Ectodermal cell (in vitro differentiated cells): Measurements from ENCODE around the gene NCS1.

ENCODE experiments used
- H3K27ac ChIP-seq: 2 replicates; pipeline ENCODE4 v1.7.0; 2013; ENCODE audit warnings: mild to moderate bottlenecking, low read depth, low read length; ENCODE audit not compliant: insufficient read depth, poor library complexity, severe bottlenecking
- H3K27me3 ChIP-seq: 2 replicates; pipeline ENCODE4 v1.7.0; 2013; ENCODE audit warnings: mild to moderate bottlenecking, low read length; ENCODE audit not compliant: insufficient read depth, control insufficient read depth, poor library complexity, severe bottlenecking
- H3K36me3 ChIP-seq: one replicate; pipeline ENCODE4 v1.7.0; 2013; ENCODE audit warnings: low read length; ENCODE audit not compliant: control insufficient read depth, insufficient read depth
- H3K4me1 ChIP-seq: one replicate; pipeline ENCODE4 v1.7.0; 2013; ENCODE audit warnings: low read length; ENCODE audit not compliant: control insufficient read depth, insufficient read depth
- H3K4me3 ChIP-seq: 2 replicates; pipeline ENCODE4 v1.7.0; 2013; ENCODE audit warnings: low read depth, low read length, control low read depth; ENCODE audit not compliant: insufficient read depth
- H3K9me3 ChIP-seq: 2 replicates; pipeline ENCODE4 v1.7.0; 2013; ENCODE audit warnings: mild to moderate bottlenecking, low read length, moderate library complexity; ENCODE audit not compliant: control insufficient read depth
- WGBS, 2 experiments: methylation state at CpG; one replicate each; pipeline ENCODE4 v1.1.7; 2013; ENCODE audit warnings: missing lambda C conversion rate in 2 of 2; 5-methylcytosine and 5-hydroxymethylcytosine counted together

The NCS1 gene

DNA sequence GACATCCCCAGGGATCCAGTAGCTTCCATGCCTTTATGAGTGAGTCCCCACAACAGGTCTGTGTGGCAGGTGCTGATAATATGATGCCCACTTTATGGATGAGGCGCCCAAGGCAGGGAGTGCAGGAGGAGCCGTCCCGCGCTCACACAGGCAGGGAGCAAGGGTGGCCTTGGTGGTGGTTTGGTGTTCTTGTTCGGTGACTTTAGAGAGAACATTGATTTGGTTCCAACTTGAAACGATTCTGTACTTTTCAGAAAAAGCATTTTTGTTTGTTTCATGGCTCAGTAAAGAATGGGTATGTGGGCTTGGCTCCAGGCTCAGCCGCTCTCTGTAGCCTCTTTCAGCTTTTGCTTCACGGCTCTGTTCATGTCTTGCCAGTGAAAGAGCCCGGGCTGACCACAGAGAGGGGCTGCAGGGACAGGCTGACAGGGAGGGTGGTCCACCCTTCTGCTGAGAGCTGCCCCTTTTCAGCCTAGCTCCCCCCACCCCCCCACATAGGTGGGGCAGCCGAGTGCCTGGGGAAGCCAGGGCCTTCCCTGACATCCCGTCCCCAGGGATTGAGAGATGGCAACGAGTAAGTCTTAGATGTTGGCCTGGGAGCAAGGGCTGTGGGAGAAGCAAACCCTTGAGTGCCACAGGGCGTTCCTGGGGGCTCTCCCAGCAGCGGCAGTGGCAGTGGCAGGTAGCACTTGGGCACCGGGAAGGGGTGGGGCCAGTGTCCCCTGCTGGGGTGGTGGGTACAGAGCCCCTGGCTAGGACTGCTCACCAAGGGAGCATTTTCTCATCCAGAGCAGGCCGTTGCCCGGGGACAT is 28.0 kb downstream of the NCS1 start:
- Histone ChIP-seq H3K27ac (no peak overlapping the region), H3K9me3 (no peaks in the 10 kb centered on the region), H3K36me3 (no peaks in the 10 kb centered on the region), H3K27me3 (no peaks in the 10 kb centered on the region), H3K4me3 (no peak overlapping the region), H3K4me1 (peaks cover 11% of the 10 kb centered on the region)
- WGBS, 2 experiments: 74 to 76% methylated on average over 17 of the region's 17 CpGs

DNA sequence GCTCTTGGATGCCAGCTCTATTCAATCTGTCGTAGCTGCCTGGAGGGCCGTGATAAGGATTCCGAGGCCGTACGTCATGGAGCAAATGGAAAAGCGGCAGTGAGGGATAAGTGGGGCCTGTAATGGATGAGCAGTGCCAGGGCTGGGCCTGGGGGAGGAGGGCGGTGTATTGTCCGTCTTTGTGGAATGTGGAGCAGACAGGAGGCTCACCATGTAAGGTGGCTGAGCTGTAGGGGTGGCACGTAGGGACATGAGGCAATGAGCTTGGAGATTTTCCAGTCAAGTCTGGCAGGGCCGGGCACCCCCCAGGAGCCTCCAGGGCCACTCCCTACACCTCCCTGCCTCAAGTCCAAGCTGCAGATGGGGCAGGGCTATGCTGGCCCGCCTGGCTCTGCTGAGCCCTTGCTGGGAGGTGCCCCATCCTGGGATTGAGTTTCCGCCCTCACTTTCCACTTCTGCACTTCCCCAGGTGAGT is 29.2 kb downstream of the NCS1 start:
- Histone ChIP-seq H3K27ac (no peak overlapping the region), H3K4me1 (peaks cover 11% of the 10 kb centered on the region), H3K4me3 (no peak overlapping the region), H3K27me3 (no peaks in the 10 kb centered on the region), H3K9me3 (no peaks in the 10 kb centered on the region), H3K36me3 (no peaks in the 10 kb centered on the region)
- 93 to 95% methylated on average over 12 of the region's 12 CpGs for WGBS, 2 experiments

DNA sequence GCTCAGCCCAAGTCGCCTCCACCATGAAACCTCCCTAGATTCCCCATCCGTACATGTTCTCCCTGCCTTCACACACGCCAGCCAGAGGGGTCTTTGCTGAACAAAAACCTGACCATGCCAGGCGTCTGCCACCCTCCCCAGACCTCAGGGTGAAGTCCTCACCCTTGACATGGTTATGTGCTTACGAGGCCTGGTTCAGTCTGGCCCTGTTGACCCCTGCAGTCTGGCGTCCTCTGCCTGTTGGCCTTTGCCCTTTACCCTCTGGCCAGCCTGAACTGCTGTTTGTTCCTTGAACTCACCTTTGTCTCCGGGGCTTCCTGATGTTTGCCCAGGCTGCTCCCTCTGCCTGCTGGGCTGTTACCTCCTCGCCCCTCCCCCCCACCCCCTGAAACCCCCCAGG is 29.8 kb downstream of the NCS1 start:
- no peak overlapping the region for H3K4me3 ChIP-seq
- H3K9me3 ChIP-seq: no peaks in the 10 kb centered on the region
- WGBS, 2 experiments: 81 to 85% methylated on average over 8 of the region's 8 CpGs
- peaks cover 11% of the 10 kb centered on the region for H3K4me1 ChIP-seq
- no peaks in the 10 kb centered on the region for H3K36me3 ChIP-seq
- H3K27me3 ChIP-seq: no peaks in the 10 kb centered on the region
- H3K27ac ChIP-seq: no peak overlapping the region

DNA sequence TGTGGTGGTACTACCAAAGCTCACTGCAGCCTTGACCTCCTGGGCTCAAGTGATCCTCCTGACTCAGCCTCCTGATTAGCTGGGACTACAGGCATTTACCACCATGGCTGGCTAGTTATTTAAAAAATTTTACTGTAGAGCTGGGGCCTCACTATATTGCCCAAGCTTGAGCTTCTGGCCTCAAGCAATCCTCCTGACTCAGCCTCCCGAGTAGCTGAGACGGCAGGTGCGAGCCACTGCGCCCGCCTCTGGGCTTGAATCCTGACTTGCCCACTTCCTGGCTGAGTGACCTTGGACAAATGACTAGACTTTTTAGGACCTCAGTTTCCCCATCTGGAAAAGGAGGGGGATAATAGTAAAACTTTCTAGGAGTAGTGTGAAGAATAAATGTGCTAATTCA is 32.1 kb downstream of the NCS1 start:
- whole genome bisulfite sequencing, 2 experiments: 95 to 99% methylated on average over 5 of the region's 5 CpGs
- Histone ChIP-seq H3K4me1 (peaks cover 11% of the 10 kb centered on the region), H3K27ac (no peak overlapping the region), H3K9me3 (no peaks in the 10 kb centered on the region), H3K27me3 (no peaks in the 10 kb centered on the region), H3K36me3 (no peaks in the 10 kb centered on the region), H3K4me3 (no peak overlapping the region)

DNA sequence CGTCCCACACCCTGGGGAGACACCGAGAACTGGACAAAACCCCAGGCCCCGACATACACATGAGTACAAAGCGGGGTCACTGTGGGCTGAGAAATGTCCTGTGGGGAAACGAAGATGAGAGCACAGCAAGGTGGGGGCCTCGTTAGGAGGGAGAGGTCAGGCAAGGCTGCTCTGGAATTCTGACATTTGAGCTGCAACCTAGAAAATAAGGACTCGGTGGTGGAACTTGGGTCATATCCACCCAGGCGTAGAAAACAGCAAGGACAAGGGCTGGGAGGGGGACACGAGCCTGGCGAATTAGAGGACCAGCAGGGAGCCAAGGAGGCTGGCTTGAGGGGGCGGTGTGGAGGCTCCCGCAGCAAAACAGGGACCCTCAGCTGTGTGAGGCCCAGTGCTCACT is 32.8 kb downstream of the NCS1 start:
- H3K9me3 ChIP-seq: no peaks in the 10 kb centered on the region
- H3K36me3 ChIP-seq: no peaks in the 10 kb centered on the region
- WGBS, 2 experiments: 75 to 77% methylated on average over 12 of the region's 12 CpGs
- no peaks in the 10 kb centered on the region for H3K27me3 ChIP-seq
- H3K27ac ChIP-seq: no peak overlapping the region
- H3K4me1 ChIP-seq: peaks cover 8% of the 10 kb centered on the region
- no peak overlapping the region for H3K4me3 ChIP-seq

DNA sequence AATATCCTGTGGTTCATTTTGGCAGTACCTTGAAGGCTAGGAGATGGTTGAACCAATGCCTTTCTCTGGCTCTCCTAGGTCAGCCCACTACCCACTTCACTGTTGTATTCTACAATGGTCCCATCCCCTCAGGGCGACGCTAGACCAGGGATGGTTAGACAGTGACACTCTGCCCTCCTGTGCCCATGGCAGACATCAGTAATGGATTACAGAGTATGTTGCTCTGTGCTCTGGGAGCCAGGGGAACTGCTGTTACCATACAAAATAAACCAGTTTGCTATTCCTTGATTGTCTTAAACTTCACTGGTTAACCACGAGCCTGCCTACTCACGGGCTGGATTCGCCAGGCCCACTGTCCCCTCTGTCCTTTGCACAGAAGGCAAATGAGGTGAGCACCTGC is 33.7 kb downstream of the NCS1 start:
- no peaks in the 10 kb centered on the region for H3K27me3 ChIP-seq
- no peaks in the 10 kb centered on the region for H3K36me3 ChIP-seq
- H3K27ac ChIP-seq: no peak overlapping the region
- no peaks in the 10 kb centered on the region for H3K9me3 ChIP-seq
- 86 to 96% methylated on average over 5 of the region's 5 CpGs for WGBS, 2 experiments
- H3K4me1 ChIP-seq: no peaks in the 10 kb centered on the region
- H3K4me3 ChIP-seq: no peak overlapping the region

DNA sequence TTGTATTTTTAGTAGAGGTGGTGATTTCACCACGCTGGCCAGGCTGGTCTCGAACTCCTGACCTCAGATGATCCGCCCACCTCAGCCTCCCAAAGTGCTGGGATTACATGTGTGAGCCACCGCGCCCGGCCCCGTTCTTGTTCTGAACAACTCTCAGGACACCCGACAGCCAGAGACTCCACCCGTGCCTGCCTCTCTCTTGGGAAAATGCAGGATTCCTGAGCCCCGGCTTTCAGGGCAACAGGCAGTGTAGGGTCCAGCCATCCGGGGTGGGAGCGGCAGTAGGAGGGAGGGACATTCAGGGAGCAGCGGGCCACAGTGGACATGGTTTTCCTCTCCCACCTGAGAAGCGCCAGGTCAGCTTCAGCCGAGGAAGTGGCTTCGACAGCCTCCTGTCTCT is 34.4 kb downstream of the NCS1 start:
- Histone ChIP-seq H3K27me3 (no peaks in the 10 kb centered on the region), H3K4me1 (no peaks in the 10 kb centered on the region), H3K27ac (no peak overlapping the region), H3K4me3 (no peak overlapping the region), H3K36me3 (no peaks in the 10 kb centered on the region), H3K9me3 (no peaks in the 10 kb centered on the region)
- WGBS, 2 experiments: 91 to 94% methylated on average over 16 of the region's 16 CpGs

DNA sequence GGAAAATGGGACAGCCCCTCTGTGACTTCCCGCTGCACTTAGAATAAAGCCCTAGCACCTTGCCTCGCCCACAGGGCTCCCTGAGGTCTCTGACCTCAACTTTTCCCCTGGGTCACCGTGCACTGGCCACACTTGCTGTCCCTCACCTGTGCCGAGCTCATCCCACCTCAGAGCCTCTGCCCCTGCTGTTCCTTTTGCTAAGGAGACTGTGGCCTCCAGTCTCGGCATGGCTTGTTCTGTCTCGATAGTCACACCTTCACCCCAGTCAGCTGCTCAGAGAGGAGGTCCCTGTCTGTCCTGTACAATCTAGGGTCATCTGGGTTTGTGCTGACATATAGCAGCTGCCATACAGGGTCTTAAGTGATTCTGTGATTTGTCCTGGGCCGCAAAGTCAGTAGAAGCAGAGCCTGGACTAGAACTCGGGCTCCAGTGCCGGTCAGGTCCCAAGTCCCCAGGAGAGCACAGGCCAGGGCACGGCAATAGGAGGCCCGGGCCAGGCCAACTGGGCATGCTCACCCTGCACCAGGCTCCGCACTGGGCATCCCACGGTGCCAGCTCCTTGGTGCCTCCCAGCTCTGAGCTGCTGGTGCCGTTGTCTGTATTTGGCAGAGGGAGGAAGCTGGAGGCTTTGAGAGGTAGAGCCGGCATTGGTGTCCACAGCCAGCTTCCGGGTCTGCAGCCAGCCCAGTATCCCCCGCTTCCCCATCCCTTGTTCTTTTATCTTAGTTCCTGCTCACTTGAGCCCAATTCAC is 35.2 kb downstream of the NCS1 start:
- H3K36me3 ChIP-seq: no peaks in the 10 kb centered on the region
- no peaks in the 10 kb centered on the region for H3K9me3 ChIP-seq
- 89 to 90% methylated on average over 17 of the region's 17 CpGs for WGBS, 2 experiments
- no peak overlapping the region for H3K27ac ChIP-seq
- no peaks in the 10 kb centered on the region for H3K27me3 ChIP-seq
- no peaks in the 10 kb centered on the region for H3K4me1 ChIP-seq
- H3K4me3 ChIP-seq: no peak overlapping the region

DNA sequence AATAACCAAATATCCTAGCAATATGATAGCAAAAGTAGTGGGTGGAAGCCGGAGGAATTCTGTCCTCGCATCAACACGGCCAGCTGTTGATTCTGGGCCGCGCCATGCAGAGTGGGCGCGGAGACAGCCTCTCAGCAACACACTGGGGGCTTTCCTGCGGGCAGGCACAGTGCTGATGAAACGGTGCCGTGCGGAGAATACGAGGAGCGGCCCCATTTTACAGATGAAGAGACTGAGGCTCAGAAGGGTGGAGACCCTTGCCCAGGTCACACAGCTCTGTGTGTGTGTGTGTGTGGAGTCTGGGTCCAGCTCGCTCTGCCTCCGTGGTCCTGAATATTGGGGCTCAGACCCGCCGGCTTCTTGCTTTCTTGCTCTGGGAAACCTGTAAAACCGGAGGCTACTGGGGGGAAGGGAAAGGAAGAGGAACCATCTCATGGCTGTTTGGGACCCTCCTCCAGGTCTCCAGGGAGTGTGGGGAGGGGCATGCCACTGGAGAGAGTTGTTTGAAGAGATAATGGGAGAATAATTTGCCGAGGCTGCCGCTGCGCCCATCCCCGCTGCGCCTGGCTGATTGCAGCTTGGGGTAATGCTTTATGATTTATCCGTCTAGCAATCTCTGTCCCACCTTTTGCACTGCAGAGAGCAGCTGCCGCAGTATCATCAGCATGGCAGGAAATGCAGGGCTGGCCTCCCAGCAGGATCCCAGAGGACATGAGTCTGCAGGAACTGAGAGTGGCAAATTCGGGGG is 36.6 kb downstream of the NCS1 start:
- H3K4me1 ChIP-seq: peaks cover 1% of the 10 kb centered on the region
- no peak overlapping the region for H3K27ac ChIP-seq
- no peaks in the 10 kb centered on the region for H3K36me3 ChIP-seq
- H3K27me3 ChIP-seq: no peaks in the 10 kb centered on the region
- WGBS, 2 experiments: 82 to 88% methylated on average over 26 of the region's 26 CpGs
- no peaks in the 10 kb centered on the region for H3K9me3 ChIP-seq
- H3K4me3 ChIP-seq: no peak overlapping the region

DNA sequence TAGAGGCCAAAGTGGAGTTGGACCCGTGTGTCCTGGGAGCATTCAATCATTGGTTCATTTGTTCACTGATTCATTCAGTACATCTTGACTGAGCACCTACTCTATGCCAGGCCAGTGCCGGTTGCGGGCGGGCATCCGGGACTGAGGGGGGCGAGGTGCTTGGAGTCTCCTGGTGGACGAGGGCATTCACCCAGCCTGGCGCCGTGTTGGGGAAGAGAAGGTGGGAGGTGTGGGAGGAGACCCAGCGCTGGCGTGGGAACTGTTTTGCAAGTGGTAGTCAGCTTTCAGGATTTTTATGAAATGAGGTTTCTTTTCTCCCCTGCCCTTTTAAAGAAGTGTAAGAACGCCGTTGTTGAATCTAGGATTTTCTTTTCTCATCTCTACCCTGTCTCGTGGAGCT is 37.2 kb downstream of the NCS1 start:
- H3K27ac ChIP-seq: no peak overlapping the region
- peaks cover 8% of the 10 kb centered on the region for H3K4me1 ChIP-seq
- H3K4me3 ChIP-seq: no peak overlapping the region
- WGBS, 2 experiments: 90 to 92% methylated on average over 14 of the region's 14 CpGs
- H3K27me3 ChIP-seq: no peaks in the 10 kb centered on the region
- H3K9me3 ChIP-seq: no peaks in the 10 kb centered on the region
- H3K36me3 ChIP-seq: no peaks in the 10 kb centered on the region
